Endothelial cell of umbilical vein (primary cell): Measurements from ENCODE around the gene SYDE2. TPM values are rescaled to one million over a fixed set of nuclear protein-coding genes. Genes with fewer than 3 reads are reported as not detected.

ENCODE experiments used
- BruUV-seq: library from RNA; stranded (reverse); fragments of 400-500 nt; replicated peaks from 2 replicates; lab custom pipeline; 2021; lab: Mats Ljungman, UMichigan
- CTCF ChIA-PET: fragments of 300-600, 350-600 bp; sonication (Branson Sonifier 250); formaldehyde crosslinking; loops from one replicate; lab custom pipeline; 2021; ENCODE audit warnings: antibody characterized with exemption, inconsistent platforms; lab: Charles Lee
- POLR2A ChIA-PET: fragments of 300-600, 350-600 bp; sonication (Branson Sonifier 250); formaldehyde crosslinking; loops from one replicate; lab custom pipeline; 2021; ENCODE audit warnings: antibody characterized with exemption, inconsistent platforms; lab: Charles Lee
- DNase-seq: peaks from one replicate; pipeline ENCODE4 v3.0.0-alpha.2; 2011; ENCODE audit warnings: low read depth, low spot score
- FAIRE-seq: peaks from 2 replicates; lab custom pipeline; 2011; peaks lifted over from hg19 to GRCh38; lab: Jason Lieb, UNC
- H2AFZ ChIP-seq: 2 replicates; pipeline ENCODE4 v1.6.0; 2012; ENCODE audit warnings: low read depth, low read length, control low read depth, inconsistent platforms
- H3K27ac ChIP-seq: 2 replicates; pipeline ENCODE4 v1.5.1; 2011; ENCODE audit warnings: low read depth, mild to moderate bottlenecking, control low read depth, low read length, moderate library complexity; ENCODE audit not compliant: insufficient read depth
- H3K27me3 ChIP-seq, 2 experiments: 2 replicates each; pipeline versions ENCODE4 v1.6.0 to v1.6.1; 2011; ENCODE audit warnings: low read length in 2 of 2, mixed read lengths in 1 of 2; ENCODE audit not compliant: control insufficient read depth in 2 of 2, insufficient read depth in 2 of 2
- H3K36me3 ChIP-seq, 2 experiments: 2 replicates in 1 of 2; 3 replicates in 1 of 2; pipeline ENCODE4 v1.5.1; 2011; ENCODE audit warnings: low read length in 2 of 2, mild to moderate bottlenecking in 1 of 2, moderate library complexity in 1 of 2; ENCODE audit not compliant: control insufficient read depth in 2 of 2, insufficient read depth in 2 of 2; ENCODE audit errors: extremely low read depth in 1 of 2
- H3K4me1 ChIP-seq: 3 replicates; pipeline ENCODE4 v1.5.1; 2011; ENCODE audit warnings: mild to moderate bottlenecking, low read length; ENCODE audit not compliant: control insufficient read depth, insufficient read depth; ENCODE audit errors: extremely low read depth
- H3K4me2 ChIP-seq: 2 replicates; pipeline ENCODE4 v1.6.1; 2011; ENCODE audit warnings: low read length, control low read depth, mixed read lengths; ENCODE audit not compliant: insufficient read depth
- H3K4me3 ChIP-seq, 3 experiments: fragments of 200-600 bp in 1 of 3; sonication (generic), shearing (Covaris generic) in 1 of 3; replicated peaks in 1 of 3; 2 replicates each; pipeline ENCODE4 v1.5.1; 2011 to 2016; ENCODE audit warnings: control low read depth in 3 of 3, low read length in 3 of 3, mild to moderate bottlenecking in 2 of 3, inconsistent platforms in 1 of 3, low read depth in 1 of 3, moderate library complexity in 1 of 3; ENCODE audit not compliant: insufficient read depth in 1 of 3
- H3K79me2 ChIP-seq: 2 replicates; pipeline ENCODE4 v1.6.0; 2012; ENCODE audit warnings: low read length, inconsistent platforms; ENCODE audit not compliant: control insufficient read depth, insufficient read depth
- H3K9ac ChIP-seq: replicated peaks from 2 replicates; pipeline ENCODE3; 2011; ENCODE audit warnings: low read length, control low read depth; ENCODE audit not compliant: insufficient read depth; ENCODE audit errors: extremely low read depth
- H3K9me1 ChIP-seq: replicated peaks from 3 replicates; pipeline ENCODE4 v1.6.0; 2011; ENCODE audit warnings: mild to moderate bottlenecking, low read length; ENCODE audit not compliant: control insufficient read depth, insufficient read depth; ENCODE audit errors: extremely low read depth
- H3K9me3 ChIP-seq: replicated peaks from 2 replicates; pipeline ENCODE4 v1.5.1; 2012; ENCODE audit warnings: low read length, inconsistent platforms; ENCODE audit not compliant: control insufficient read depth, insufficient read depth
- H4K20me1 ChIP-seq: replicated peaks from 2 replicates; pipeline ENCODE3; 2011; ENCODE audit warnings: mild to moderate bottlenecking, low read length; ENCODE audit not compliant: control insufficient read depth, insufficient read depth; ENCODE audit errors: extremely low read depth
- EZH2 ChIP-seq: IDR thresholded peaks from 2 replicates; pipeline ENCODE4 v1.6.1; 2012; ENCODE audit warnings: borderline replicate concordance, low read depth, mild to moderate bottlenecking, moderate library complexity, low read length, inconsistent platforms; ENCODE audit not compliant: severe bottlenecking
- FOS ChIP-seq: IDR thresholded peaks from 2 replicates; pipeline ENCODE4 v1.6.1; 2011; ENCODE audit warnings: mild to moderate bottlenecking, low read length, moderate library complexity, borderline replicate concordance; ENCODE audit not compliant: insufficient read depth
- GATA2 ChIP-seq: IDR thresholded peaks from 2 replicates; pipeline ENCODE4 v1.7.0; 2011; ENCODE audit warnings: low read depth, mild to moderate bottlenecking, moderate library complexity, mixed read lengths, low read length; ENCODE audit not compliant: insufficient read length, insufficient read depth
- JUN ChIP-seq: IDR thresholded peaks from 2 replicates; pipeline ENCODE4 v1.6.1; 2011; ENCODE audit warnings: borderline replicate concordance, low read depth; ENCODE audit not compliant: insufficient read length, insufficient read depth
- MAX ChIP-seq: IDR thresholded peaks from 2 replicates; pipeline ENCODE4 v1.6.1; 2011; ENCODE audit not compliant: insufficient read depth, insufficient read length
- MYC ChIP-seq: IDR thresholded peaks from one replicate; pipeline ENCODE4 v1.6.1; 2011; ENCODE audit warnings: mild to moderate bottlenecking, low read depth, low read length
- POLR2A ChIP-seq: IDR thresholded peaks from 2 replicates; pipeline ENCODE4 v1.6.1; 2012; ENCODE audit warnings: low read depth, mild to moderate bottlenecking, control low read depth, low read length
- POLR2AphosphoS5 ChIP-seq: IDR thresholded peaks from 2 replicates; pipeline ENCODE4 v1.6.1; 2012; ENCODE audit warnings: low read depth, mild to moderate bottlenecking, control low read depth, low read length, moderate library complexity; ENCODE audit not compliant: insufficient read depth
- dilution Hi-C: fragments of 300-500 bp; cut with MboI; formaldehyde crosslinking; loops from one replicate; pipeline ENCODE4 v1.15.0; 2019; ENCODE audit warnings: low sequenced_read_pairs; ENCODE audit not compliant: extremely low pct_ligation_motif_present
- intact Hi-C: fragments of 100-400 bp; cut with micrococcal nuclease; formaldehyde crosslinking; loops from one replicate; pipeline ENCODE4 v1.10.0; 2022
- polyA plus RNA-seq, 4 experiments: library from polyadenylated mRNA; depleted of rRNA in 3 of 4; stranded (reverse) in 3 of 4; unstranded in 1 of 4; fragments of >200 nt; gene quantifications; 2 replicates each; pipeline versions ENCODE4 v1.2.1 to v1.2.3, GENCODE V29; 2011 to 2012; ENCODE audit warnings: missing spikeins in 1 of 4
- total RNA-seq: library from RNA; stranded (reverse); gene quantifications from 2 replicates; pipeline ENCODE4 v1.2.3, GENCODE V29; 2021
- TF ChIP-seq, protein P1 (sequence below), 2 donors: IDR thresholded peaks; 1 replicate in 1 of 2; 2 replicates in 1 of 2; pipeline ENCODE4 v1.5.1; 2011; ENCODE audit warnings: low read length in 2 of 2, mild to moderate bottlenecking in 2 of 2, moderate library complexity in 2 of 2, control low read depth in 1 of 2, inconsistent platforms in 1 of 2, low read depth in 1 of 2; ENCODE audit not compliant: insufficient read depth in 1 of 2; ENCODE audit errors: extremely low read depth in 1 of 2

Gene SYDE2
- total and polyA plus RNA-seq, 2 donors (not counting 3 experiments of a cell fraction or from before 2014, with no cell fraction given): 0.52 to 3.1 TPM

- Histone ChIP-seq H3K27ac (no peak overlapping the region), H3K9ac (no peak overlapping the region), H4K20me1 (no peaks in the 10 kb centered on the region), H3K9me3 (no peaks in the 10 kb centered on the region), H2AFZ (no peak overlapping the region), H3K4me3 (no peak overlapping the region), H3K79me2 (no peaks in the 10 kb centered on the region), H3K9me1 (no peaks in the 10 kb centered on the region), H3K4me2 (no peak overlapping the region), H3K36me3 (no peaks in the 10 kb centered on the region), H3K27me3 (no peaks in the 10 kb centered on the region), H3K4me1 (no peaks in the 10 kb centered on the region)
- no TSS peak for BruUV-seq
- no peak for FAIRE-seq
- intact Hi-C loops (no loop called here), dilution Hi-C loops (no loop called here)
- CTCF ChIA-PET: interaction anchor here (1.1 kb wide), 1 partner anchor 208 kb away, joined by 3 read pairs; no protein-coding TSS in a partner anchor
- POLR2A ChIA-PET: no interaction called here
- TF ChIP-seq POLR2A (no peak), FOS (no peak), MAX (no peak), EZH2 (no peak), MYC (no peak), POLR2AphosphoS5 (no peak), GATA2 (no peak), JUN (no peak)
- TF ChIP-seq, protein P1, sequence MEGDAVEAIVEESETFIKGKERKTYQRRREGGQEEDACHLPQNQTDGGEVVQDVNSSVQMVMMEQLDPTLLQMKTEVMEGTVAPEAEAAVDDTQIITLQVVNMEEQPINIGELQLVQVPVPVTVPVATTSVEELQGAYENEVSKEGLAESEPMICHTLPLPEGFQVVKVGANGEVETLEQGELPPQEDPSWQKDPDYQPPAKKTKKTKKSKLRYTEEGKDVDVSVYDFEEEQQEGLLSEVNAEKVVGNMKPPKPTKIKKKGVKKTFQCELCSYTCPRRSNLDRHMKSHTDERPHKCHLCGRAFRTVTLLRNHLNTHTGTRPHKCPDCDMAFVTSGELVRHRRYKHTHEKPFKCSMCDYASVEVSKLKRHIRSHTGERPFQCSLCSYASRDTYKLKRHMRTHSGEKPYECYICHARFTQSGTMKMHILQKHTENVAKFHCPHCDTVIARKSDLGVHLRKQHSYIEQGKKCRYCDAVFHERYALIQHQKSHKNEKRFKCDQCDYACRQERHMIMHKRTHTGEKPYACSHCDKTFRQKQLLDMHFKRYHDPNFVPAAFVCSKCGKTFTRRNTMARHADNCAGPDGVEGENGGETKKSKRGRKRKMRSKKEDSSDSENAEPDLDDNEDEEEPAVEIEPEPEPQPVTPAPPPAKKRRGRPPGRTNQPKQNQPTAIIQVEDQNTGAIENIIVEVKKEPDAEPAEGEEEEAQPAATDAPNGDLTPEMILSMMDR (IDR thresholded peaks at IDR 0.05; ENCODE audit: extremely low read depth in 1 of 2, insufficient read depth in 1 of 2, low read depth in 1 of 2, low read length in 2 of 2): no peak
- DNase-seq: no peak
These were observed 47.5 kb downstream of the SYDE2 start for GRCh38 chr1:85153149-85153891.
